HG03520 (cell line): Measurements from ENCODE around the gene RASSF4.

Experiments used
- ATAC-seq: cut with Tn5 transposase; IDR thresholded peaks from one replicate; pipeline ENCODE4 v1.9.1; 2021; ENCODE audit warnings: mild to moderate bottlenecking, moderate library complexity; ENCODE audit not compliant: unreplicated experiment

RASSF4 gene

GRCh38 chr10:44986179-44986578 lies 26.6 kb downstream of the RASSF4 start:
- ATAC-seq: no peak

- ATAC-seq: no peak
Measured at GRCh38 chr10:44986670-44987069, 27.1 kb downstream of the RASSF4 start.

GRCh38 chr10:44988957-44989585 lies 29.5 kb downstream of the RASSF4 start:
- ATAC-seq: no peak

- no peak for ATAC-seq
Measured at GRCh38 chr10:44989597-44990301, 30.1 kb downstream of the RASSF4 start.

- no peak for ATAC-seq
Measured at GRCh38 chr10:44990302-44990655, 30.7 kb downstream of the RASSF4 start.

GRCh38 chr10:44990965-44991364 lies 31.4 kb downstream of the RASSF4 start:
- no peak for ATAC-seq

- ATAC-seq: no peak
Measured at GRCh38 chr10:44991571-44991970, 32.0 kb downstream of the RASSF4 start.

GRCh38 chr10:44992070-44992731 lies 32.6 kb downstream of the RASSF4 start:
- ATAC-seq: no peak

GRCh38 chr10:44992732-44993225 lies 33.2 kb downstream of the RASSF4 start:
- ATAC-seq: no peak

- no peak for ATAC-seq
Measured at GRCh38 chr10:44993226-44993921, 33.8 kb downstream of the RASSF4 start.

- ATAC-seq: no peak
Measured at GRCh38 chr10:44993922-44994751, 34.5 kb downstream of the RASSF4 start.

GRCh38 chr10:44994752-44995530 lies 35.3 kb downstream of the RASSF4 start:
- no peak for ATAC-seq

- ATAC-seq: no peak
Measured at GRCh38 chr10:44995581-44995913, 35.9 kb downstream of the RASSF4 start.

- no peak for ATAC-seq
Measured at GRCh38 chr10:44995914-44996669, 36.5 kb downstream of the RASSF4 start.

- no peak for ATAC-seq
Measured at GRCh38 chr10:44997105-44997748, 37.6 kb downstream of the RASSF4 start.

GRCh38 chr10:44998146-44998631 lies 38.6 kb downstream of the RASSF4 start:
- ATAC-seq: no peak

GRCh38 chr10:45000138-45000751 lies 40.6 kb downstream of the RASSF4 start:
- no peak for ATAC-seq

GRCh38 chr10:45000752-45001380 lies 41.3 kb downstream of the RASSF4 start, which contains the start of gene ZNF22:
Gene ZNF22, plus strand, starts transcription at chr10:45000923. Its CDS starts 2,446 bp downstream, at chr10:45003369.
- peak; percentile 66 for ATAC-seq
